ENCODE data around the gene UNG. TPM values are rescaled to one million over a fixed set of nuclear protein-coding genes. Genes with fewer than 3 reads are reported as not detected.

Gene UNG
- total and polyA plus RNA-seq, 2 of the 8 experiments (the other 6 are each of a cell fraction or from before 2014, with no cell fraction given): 71.6 to 163 TPM

GRCh38 chr12:109069307-109070271, 27.8 kb upstream of the UNG start (continued):
- TF ChIP-seq NANOG (IDR thresholded peaks at IDR 0.05; ENCODE audit: insufficient read depth, low read depth, low read length, poor library complexity, severe bottlenecking) (peak; percentile 41), TEAD4 (IDR thresholded peaks at IDR 0.05; ENCODE audit: low read depth, low read length) (peak; percentile 75), E2F6 (IDR thresholded peaks at IDR 0.05) (no peak), TAF1 (IDR thresholded peaks at IDR 0.05; ENCODE audit: low read depth, low read length) (0 out of 2 replicates have a peak, but pooled peaks have one; percentile 28), TBP (IDR thresholded peaks at IDR 0.05; ENCODE audit: low read depth, low read length) (peak; percentile 30; the same call in 1 of the 2 replicates), JUN (IDR thresholded peaks at IDR 0.05; ENCODE audit: low read depth, low read length) (no peak), ASH2L (IDR thresholded peaks at IDR 0.05; ENCODE audit: low read length) (peak; percentile 76)
